OCI-LY7 (cell line): ENCODE measurements around the gene CS.

Experiments used
- EZH2phosphoT487 ChIP-seq: fragments of 200-600 bp; sonication (generic); IDR thresholded peaks from 2 replicates; pipeline ENCODE4 v1.6.1; 2018; ENCODE audit warnings: low read depth, borderline replicate concordance, mild to moderate bottlenecking, mixed run types, antibody characterized with exemption, low read length, moderate library complexity, mixed read lengths
- TF ChIP-seq, protein P1 (sequence below): fragments of 200-600 bp; sonication (generic); conservative IDR thresholded peaks from 2 replicates; pipeline ENCODE4 v1.5.1; 2014; ENCODE audit warnings: mild to moderate bottlenecking, antibody characterized with exemption, low read length, moderate library complexity, mixed read lengths

DNA sequence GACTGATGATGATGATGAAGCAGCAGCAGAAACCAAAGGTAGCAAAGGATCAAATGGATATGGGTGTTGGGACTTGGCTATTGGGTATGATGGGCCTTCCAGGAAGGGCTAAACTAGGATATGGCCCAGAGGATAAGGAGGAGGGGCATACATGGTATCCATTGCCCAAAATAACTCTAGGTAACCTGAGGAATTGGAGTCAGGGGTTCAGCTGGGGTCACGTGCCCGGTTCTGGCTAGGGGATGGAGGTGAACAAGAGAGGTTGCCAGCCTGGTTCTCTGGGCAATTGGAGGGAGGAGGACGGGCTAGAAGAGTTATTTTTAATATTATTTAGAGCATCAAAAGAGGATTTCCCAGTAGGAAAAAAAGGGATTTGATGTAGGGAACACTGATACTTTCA, 39.2 kb downstream of the CS start:
- TF ChIP-seq, protein P1, sequence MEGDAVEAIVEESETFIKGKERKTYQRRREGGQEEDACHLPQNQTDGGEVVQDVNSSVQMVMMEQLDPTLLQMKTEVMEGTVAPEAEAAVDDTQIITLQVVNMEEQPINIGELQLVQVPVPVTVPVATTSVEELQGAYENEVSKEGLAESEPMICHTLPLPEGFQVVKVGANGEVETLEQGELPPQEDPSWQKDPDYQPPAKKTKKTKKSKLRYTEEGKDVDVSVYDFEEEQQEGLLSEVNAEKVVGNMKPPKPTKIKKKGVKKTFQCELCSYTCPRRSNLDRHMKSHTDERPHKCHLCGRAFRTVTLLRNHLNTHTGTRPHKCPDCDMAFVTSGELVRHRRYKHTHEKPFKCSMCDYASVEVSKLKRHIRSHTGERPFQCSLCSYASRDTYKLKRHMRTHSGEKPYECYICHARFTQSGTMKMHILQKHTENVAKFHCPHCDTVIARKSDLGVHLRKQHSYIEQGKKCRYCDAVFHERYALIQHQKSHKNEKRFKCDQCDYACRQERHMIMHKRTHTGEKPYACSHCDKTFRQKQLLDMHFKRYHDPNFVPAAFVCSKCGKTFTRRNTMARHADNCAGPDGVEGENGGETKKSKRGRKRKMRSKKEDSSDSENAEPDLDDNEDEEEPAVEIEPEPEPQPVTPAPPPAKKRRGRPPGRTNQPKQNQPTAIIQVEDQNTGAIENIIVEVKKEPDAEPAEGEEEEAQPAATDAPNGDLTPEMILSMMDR, result no peak
- no peak for TF ChIP-seq EZH2phosphoT487
